ENCODE measurements around the gene KRT31.
"Not testable (repeated sequence)": the region's sequence is repeated elsewhere in the genome, so short reads cannot be mapped to it uniquely, and the experiment has no call there.

The KRT31 gene

GRCh38 chr17:41396996-41397660 lies at the start of gene KRT31:
KRT31 (minus strand) TSS chr17:41397608; CDS start chr17:41397539, 69 bp downstream.
- no peak for DNase-seq

DNA sequence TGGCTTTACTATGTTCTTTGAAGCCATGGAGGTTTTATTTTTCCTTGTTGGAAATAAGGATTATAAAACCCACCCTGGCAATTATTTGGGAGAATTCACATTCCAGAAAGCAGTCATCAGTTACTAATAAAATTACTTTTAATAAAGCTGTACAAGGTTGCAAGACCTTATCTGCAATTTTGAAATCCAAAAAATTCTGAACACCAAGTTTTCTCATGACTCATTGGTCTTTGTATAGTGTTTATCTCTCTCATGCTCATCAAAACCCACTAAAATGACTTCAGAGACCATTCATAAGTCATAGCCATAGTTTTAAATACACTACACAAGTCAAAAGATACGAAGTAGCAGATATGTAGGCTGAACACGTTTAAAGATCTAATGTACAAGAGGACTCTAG lies 49.4 kb upstream of the KRT31 start:
- no peak for DNase-seq

DNA sequence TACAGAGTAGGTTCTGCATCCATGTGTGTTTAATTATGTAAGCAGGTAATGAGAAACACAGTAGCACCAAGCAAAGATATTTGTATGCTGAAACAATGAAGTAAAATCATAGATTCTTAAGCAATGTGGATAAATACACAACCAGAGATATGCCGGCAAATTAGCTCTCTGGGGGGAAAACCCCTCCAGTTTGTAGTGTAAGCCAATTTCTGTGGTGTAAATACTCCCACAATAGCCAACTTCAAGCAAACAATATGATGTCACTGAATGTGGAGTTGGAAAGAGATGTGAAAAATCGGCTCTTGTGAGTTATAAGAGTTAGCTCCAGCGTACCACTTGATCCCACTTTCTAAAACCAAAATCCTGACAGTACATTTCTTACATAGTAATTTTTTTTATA lies 47.2 kb upstream of the KRT31 start:
- DNase-seq: no peak

- DNase-seq: no peak
Observed at GRCh38 chr17:41444186-41444585, 46.8 kb upstream of the KRT31 start.

GRCh38 chr17:41442739-41443138 lies 45.3 kb upstream of the KRT31 start:
- DNase-seq: no peak

- DNase-seq: no peak
Observed at GRCh38 chr17:41440531-41441033, 43.2 kb upstream of the KRT31 start, which contains the start of gene KRT38. KRT38 (minus strand) TSS chr17:41440983; CDS start chr17:41440921, 62 bp downstream.

DNA sequence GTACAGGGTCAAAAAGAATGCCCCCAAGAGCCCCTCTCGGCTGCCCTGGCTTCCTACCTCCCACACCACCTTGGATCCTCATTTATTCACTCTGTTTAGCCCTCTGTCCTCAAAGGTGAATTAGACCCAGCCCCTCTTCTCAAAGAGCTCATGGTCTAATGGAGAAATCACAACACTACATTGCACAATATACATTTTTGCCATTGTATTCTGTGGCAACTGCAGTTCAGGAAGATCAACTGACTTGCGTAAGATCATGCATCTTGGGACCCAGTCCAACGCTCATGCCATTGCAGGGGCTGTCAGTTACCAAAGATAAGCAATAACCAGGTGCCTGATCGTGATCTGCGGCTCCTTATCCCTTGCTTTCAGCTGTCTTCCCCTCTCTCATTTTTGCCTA lies 42.0 kb upstream of the KRT31 start:
- peak; percentile 3 for DNase-seq

GRCh38 chr17:41437769-41438168 lies 40.4 kb upstream of the KRT31 start:
- DNase-seq: no peak

DNA sequence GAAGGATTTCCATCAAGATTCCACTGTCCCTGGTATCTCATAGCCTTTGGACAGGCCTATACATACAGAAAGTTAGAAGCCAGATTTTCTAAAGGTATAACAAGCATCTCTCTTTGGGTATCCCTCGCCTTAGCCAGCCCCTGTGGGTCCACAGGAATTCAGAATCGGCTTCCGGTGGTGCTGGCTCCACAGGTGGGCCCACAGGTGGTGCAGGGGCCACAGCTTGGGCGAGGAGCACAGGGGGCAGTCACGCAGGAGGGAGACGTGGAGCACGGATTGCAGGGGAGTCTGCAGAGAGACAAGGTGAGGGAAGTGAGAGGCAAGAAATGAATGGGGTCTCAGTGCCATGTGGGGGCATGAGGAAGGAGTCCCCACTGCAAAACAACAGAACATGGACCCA lies 39.8 kb upstream of the KRT31 start:
- DNase-seq: no peak

GRCh38 chr17:41434415-41434814 lies 37.0 kb upstream of the KRT31 start:
- no peak for DNase-seq

- DNase-seq: no peak
Observed at GRCh38 chr17:41434005-41434404, 36.6 kb upstream of the KRT31 start.

DNA sequence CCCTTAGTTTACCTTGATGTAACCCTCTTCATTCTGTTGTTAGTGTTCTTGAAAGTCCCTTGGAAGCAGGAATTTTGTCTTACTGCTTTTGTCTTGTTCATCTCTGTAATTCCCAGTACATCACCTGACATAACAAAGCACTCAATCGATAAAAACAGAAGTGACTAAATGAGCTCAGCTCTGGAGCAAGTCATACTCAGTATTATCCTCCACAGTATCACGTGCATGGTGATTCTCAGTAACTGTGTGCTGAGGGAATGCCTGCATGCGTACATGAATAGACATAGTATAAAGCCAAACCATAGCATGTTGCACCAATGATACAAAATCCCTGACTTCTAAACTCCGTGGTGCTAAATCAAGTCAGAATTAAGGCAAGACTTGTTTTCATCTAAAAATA lies 36.2 kb upstream of the KRT31 start:
- no peak for DNase-seq

GRCh38 chr17:41430376-41430775 lies 33.0 kb upstream of the KRT31 start:
- not testable (repeated sequence) for DNase-seq

- no peak for DNase-seq
Observed at GRCh38 chr17:41429667-41430066, 32.3 kb upstream of the KRT31 start.

DNA sequence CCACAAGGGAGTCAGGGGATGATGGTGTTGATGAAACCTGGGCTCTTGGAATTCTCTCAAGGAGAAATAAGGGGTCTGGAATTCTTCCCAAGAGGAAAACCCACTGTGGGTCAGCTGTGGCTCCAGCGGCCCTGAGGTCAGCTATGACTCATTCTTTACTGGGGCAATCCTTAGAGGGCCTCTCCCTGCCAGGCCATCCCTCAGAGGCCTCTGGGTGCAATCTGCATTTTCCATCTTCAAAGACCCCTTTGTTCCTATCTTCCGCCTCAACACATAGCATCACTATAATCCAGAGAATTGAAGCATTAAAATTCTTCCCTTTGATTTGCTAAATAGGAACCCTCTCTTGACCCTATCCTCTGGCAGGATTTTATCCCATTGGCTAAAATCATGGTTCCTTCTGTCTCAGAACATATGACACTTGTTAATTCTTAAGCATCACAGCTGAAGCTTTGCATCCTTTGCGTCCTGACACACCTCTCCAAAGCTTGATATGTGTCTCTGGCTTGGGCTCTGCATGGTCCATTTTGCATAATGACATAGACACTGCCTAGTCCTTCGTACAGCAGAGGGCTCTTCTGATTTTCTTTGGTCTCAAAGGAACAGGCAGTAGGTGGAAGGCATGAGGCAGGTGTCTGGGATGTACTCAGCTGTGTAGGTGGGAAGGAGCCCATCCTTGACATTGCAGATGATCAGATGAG lies 31.3 kb upstream of the KRT31 start:
- DNase-seq: no peak

GRCh38 chr17:41424111-41424635 lies 26.8 kb upstream of the KRT31 start, which contains the start of gene KRT37:
KRT37 (minus strand) TSS chr17:41424585; CDS start chr17:41424523, 62 bp downstream.
- DNase-seq: no peak

DNA sequence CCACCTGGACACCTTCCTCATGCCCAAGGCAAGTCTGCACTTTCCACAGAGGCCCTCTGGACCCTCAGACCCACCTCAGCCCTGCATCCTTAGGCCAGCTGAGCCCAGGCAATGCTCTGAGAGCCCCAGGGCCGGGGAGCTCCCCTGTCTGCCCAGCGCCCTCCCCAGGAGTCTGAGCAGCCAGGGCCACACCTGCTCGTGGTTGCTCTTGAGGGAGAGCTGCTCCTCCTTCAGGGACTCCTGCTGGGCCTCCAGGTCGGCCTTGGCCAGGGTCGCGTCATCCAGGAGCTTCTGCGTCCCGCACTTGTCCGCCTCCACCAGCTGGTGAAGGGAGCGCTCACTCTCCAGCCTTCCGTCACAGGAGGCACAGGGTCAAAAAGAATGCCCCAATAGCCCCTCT lies 25.2 kb upstream of the KRT31 start:
- not testable (repeated sequence) for DNase-seq

DNA sequence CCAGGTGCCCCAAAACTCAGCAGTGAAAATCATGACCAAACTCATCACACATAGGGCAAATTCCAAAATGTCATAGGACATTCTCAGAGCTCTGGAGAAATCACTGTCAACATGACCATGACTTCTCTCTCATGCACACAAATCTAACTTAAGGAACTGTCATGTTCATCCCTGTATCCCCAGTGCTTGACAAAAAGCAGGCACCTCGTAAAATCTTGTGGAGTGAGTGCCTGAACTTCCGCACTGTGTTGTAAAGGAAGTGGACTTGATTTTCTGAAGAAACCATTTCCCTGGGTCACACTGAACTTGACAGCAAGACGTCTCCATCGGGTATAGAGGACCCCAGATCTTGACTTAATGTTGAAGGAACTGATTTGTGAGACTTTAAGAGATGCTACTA lies 24.2 kb upstream of the KRT31 start:
- DNase-seq: no peak

- no peak for DNase-seq
Observed at GRCh38 chr17:41421116-41421515, 23.7 kb upstream of the KRT31 start.

- no peak for DNase-seq
Observed at GRCh38 chr17:41420134-41420533, 22.7 kb upstream of the KRT31 start.

DNA sequence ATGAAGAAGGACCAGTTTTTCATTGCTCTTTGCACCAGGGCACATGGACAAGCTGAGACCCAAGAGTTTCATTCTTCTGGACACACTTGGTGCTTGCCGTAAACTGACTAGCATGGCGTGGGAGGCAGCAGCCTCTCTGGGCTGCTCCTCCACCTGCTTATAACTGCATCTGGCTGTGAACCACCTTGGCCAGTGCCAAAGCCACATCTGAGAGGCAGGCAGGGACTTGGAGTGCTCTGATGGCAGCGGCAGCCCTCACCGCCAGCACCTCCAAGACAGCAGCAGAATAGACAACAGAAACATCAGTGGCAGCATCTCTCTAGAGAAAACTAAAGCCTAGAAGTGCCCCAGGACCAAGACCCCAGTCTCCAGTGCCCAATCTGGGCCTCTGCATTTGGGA lies 22.3 kb upstream of the KRT31 start:
- DNase-seq: no peak

DNA sequence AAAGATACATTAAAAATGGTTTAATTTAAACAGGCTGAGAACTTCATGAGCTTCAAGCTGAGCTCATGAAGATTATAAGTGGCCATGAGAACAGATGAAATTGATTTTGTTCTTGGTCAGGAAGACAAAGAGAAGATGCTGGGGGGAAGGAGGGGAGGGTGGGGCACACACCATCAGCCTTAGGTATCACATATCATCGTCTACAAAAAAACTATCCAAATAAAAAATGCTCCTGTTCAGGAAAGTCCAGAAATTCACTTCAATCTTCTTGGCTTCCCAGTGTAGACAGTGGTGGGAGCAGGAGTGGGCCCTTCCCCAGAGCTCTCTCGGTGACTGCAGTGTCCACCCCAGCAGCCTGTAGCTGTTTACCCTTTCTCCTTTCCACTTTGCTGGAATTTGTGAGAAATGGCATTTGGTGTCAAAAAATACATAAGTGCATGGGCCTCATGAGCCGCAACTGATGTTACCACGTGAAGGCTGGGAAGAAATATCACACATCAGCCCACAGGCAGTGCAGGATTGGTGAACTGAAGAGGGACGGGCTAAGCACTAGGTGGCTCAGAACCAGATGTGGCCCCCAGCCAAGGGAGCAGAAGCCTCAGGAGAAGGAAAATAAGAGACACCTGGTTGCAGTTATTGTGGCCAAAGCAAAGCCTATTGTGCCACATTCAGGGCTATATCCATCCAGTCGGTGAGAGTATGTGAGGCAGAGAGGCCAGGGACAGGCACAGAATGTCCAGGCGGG lies 20.9 kb upstream of the KRT31 start:
- no peak for DNase-seq

DNA sequence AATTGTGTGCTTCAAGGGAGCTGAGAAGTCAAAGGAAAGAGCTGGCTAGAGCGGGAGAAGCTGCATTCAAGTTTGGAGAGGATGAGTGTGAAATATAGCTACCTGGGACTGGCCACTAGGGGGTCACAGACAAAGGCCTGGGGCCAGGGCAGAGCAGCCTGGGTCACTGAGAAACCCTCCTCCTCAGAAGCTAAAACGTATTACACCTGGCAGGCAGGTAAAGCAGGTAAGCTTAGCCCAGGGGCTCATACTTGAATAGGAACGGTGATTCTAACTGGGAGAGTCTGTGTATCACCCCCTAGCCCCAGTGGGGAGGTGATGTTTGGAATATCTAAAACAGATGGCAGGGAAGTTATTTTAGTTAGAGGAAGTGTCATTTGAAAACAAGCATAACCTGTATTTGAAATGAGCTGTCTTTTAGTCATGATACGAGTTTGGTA lies 20.2 kb upstream of the KRT31 start:
- peak; percentile 22 for DNase-seq

Data from hematopoietic multipotent progenitor cell treated with erythropoietin and hydrocortisone succinate and interleukin-3 and kit ligand, for 4 days (in vitro differentiated cells).